Caco-2 (cell line): Measurements from ENCODE around the gene TPD52L1. TPM values are rescaled to one million over a fixed set of nuclear protein-coding genes. Genes with fewer than 3 reads are reported as not detected.

ENCODE experiments used
- BruUV-seq: library from RNA; stranded (reverse); fragments of 400-500 nt; replicated peaks from 2 replicates; lab custom pipeline; 2021; lab: Mats Ljungman, UMichigan
- CTCF ChIA-PET: fragments of 300-600 bp; sonication (Branson Sonifier 250); formaldehyde crosslinking; loops from one replicate; lab custom pipeline; 2022; ENCODE audit warnings: antibody characterized with exemption; lab: Charles Lee
- POLR2A ChIA-PET: fragments of 300-600 bp; sonication (Branson Sonifier 250); formaldehyde crosslinking; loops from one replicate; lab custom pipeline; 2022; ENCODE audit warnings: antibody characterized with exemption; lab: Charles Lee
- DNase-seq, 2 experiments: peaks; one replicate each; pipeline versions ENCODE4 v3.0.0 to v3.0.0-alpha.2; 2020 to 2022
- H3K27me3 ChIP-seq: replicated peaks from 2 replicates; pipeline ENCODE4 v1.6.0; 2011; ENCODE audit warnings: low read length; ENCODE audit not compliant: control insufficient read depth, insufficient read depth
- H3K36me3 ChIP-seq: 2 replicates; pipeline ENCODE4 v1.5.1; 2011; ENCODE audit warnings: low read length; ENCODE audit not compliant: control insufficient read depth, insufficient read depth
- H3K4me1 ChIP-seq: fragments of 250-450 bp; sonication (Bioruptor Pico); 2 replicates; pipeline ENCODE4 v1.5.1; 2020; ENCODE audit warnings: mild to moderate bottlenecking
- H3K4me3 ChIP-seq: 2 replicates; pipeline ENCODE4 v1.5.1; 2011; ENCODE audit warnings: low read depth, mild to moderate bottlenecking, control low read depth, low read length
- H3K9me3 ChIP-seq: fragments of 250-450 bp; sonication (Bioruptor Pico); 2 replicates; pipeline ENCODE4 v1.5.1; 2020; ENCODE audit warnings: mild to moderate bottlenecking, moderate library complexity
- H3K27ac Mint-ChIP-seq: one replicate; pipeline ENCODE4 v1.8.0; 2022; ENCODE audit warnings: mixed read lengths; ENCODE audit not compliant: unreplicated experiment
- H3K27me3 Mint-ChIP-seq: one replicate; pipeline ENCODE4 v1.8.0; 2022; ENCODE audit warnings: mixed read lengths; ENCODE audit not compliant: insufficient read depth, unreplicated experiment
- H3K36me3 Mint-ChIP-seq: one replicate; pipeline ENCODE4 v1.8.0; 2022; ENCODE audit warnings: mild to moderate bottlenecking, mixed read lengths; ENCODE audit not compliant: insufficient read depth, unreplicated experiment
- H3K4me1 Mint-ChIP-seq: one replicate; pipeline ENCODE4 v1.8.0; 2022; ENCODE audit warnings: low read depth, mixed read lengths; ENCODE audit not compliant: unreplicated experiment
- H3K4me3 Mint-ChIP-seq: one replicate; pipeline ENCODE4 v1.8.0; 2022; ENCODE audit warnings: mild to moderate bottlenecking, moderate library complexity, mixed read lengths; ENCODE audit not compliant: unreplicated experiment
- H3K9me3 Mint-ChIP-seq: one replicate; pipeline ENCODE4 v1.8.0; 2022; ENCODE audit warnings: mixed read lengths; ENCODE audit not compliant: unreplicated experiment
- intact Hi-C: fragments of 100-400 bp; cut with micrococcal nuclease; formaldehyde crosslinking; loops from one replicate; pipeline ENCODE4 v1.10.0; 2022; ENCODE audit not compliant: unreplicated experiment
- total RNA-seq: library from RNA; stranded (reverse); gene quantifications from 2 replicates; pipeline ENCODE4 v1.2.3, GENCODE V29; 2022
- TF ChIP-seq, protein P1 (sequence below), 2 experiments: fragments of 200-600 bp in 1 of 2; IDR thresholded peaks; 1 replicate in 1 of 2; 2 replicates in 1 of 2; pipeline versions ENCODE4 v1.5.1 to v1.8.0; 2011 to 2022; ENCODE audit warnings: antibody characterized with exemption in 1 of 2, control low read depth in 1 of 2, inconsistent platforms in 1 of 2, low read depth in 1 of 2, low read length in 1 of 2, mild to moderate bottlenecking in 1 of 2, moderate library complexity in 1 of 2; ENCODE audit not compliant: insufficient read depth in 1 of 2, severe bottlenecking in 1 of 2, unreplicated experiment in 1 of 2

The TPD52L1 gene
- total RNA-seq, 1 experiment from 2014 or later: 83.9 TPM

DNA sequence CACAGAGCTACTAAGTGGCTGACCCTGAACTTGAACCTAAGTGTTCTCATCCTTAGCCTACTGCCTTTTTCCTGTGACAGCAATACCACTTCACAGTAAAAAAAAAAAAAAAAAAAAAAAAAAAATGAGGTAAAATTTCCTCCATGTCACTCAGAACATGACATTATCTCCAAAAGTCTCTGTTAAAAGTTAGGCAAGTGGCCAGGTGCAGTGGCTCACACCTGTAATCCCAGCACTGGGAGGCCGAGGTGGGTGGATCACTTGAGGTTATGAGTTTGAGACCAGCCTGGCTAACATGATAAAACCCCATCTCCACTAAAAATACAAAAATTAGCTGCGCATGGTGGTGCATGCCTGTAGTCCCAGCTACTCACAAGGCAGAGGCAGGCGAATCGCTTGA is 159.4 kb downstream of the TPD52L1 start:
- Mint-ChIP-seq H3K4me3 (no peak overlapping the region), H3K4me1 (peaks cover 4% of the 10 kb centered on the region), H3K36me3 (no peaks in the 10 kb centered on the region), H3K9me3 (no peaks in the 10 kb centered on the region), H3K27ac (no peak overlapping the region), H3K27me3 (peaks cover 3% of the 10 kb centered on the region)
- TF ChIP-seq, protein P1, sequence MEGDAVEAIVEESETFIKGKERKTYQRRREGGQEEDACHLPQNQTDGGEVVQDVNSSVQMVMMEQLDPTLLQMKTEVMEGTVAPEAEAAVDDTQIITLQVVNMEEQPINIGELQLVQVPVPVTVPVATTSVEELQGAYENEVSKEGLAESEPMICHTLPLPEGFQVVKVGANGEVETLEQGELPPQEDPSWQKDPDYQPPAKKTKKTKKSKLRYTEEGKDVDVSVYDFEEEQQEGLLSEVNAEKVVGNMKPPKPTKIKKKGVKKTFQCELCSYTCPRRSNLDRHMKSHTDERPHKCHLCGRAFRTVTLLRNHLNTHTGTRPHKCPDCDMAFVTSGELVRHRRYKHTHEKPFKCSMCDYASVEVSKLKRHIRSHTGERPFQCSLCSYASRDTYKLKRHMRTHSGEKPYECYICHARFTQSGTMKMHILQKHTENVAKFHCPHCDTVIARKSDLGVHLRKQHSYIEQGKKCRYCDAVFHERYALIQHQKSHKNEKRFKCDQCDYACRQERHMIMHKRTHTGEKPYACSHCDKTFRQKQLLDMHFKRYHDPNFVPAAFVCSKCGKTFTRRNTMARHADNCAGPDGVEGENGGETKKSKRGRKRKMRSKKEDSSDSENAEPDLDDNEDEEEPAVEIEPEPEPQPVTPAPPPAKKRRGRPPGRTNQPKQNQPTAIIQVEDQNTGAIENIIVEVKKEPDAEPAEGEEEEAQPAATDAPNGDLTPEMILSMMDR (IDR thresholded peaks at IDR 0.05; ENCODE audit: insufficient read depth in 1 of 2, low read depth in 1 of 2, low read length in 1 of 2, severe bottlenecking in 1 of 2, unreplicated experiment in 1 of 2): no peak
- intact Hi-C loops: loop anchor here (5.0 to 10.0 kb wide), 5 partner anchors 194 to 644 kb away; partner anchors contain the start of gene HINT3
- CTCF ChIA-PET: interaction anchor here (2.5 kb wide), 1 partner anchor 441 kb away, joined by 14 read pairs; no protein-coding TSS in a partner anchor
- Histone ChIP-seq H3K27me3 (no peaks in the 10 kb centered on the region), H3K4me3 (no peak overlapping the region), H3K4me1 (peaks cover 10% of the 10 kb centered on the region), H3K36me3 (no peaks in the 10 kb centered on the region), H3K9me3 (no peaks in the 10 kb centered on the region)
- no TSS peak for BruUV-seq
- POLR2A ChIA-PET: no interaction called here
- DNase-seq: no peak

Other genes starting within 250 kb of the TPD52L1 start
- 0.09 and 0.39 TPM in 2 replicates for gene RNF217, start 191.3 kb upstream of the TPD52L1 start, total RNA-seq
- 62.1 and 66.5 TPM in 2 replicates for gene HDDC2, start 148.2 kb downstream of the TPD52L1 start, total RNA-seq